NCI-H510A treated with DMSO at 0.1 percent for 48 hours (cell line): ENCODE results near the gene PRKD2.

Source experiments
- DNase-seq: peaks from one replicate; lab custom pipeline; 2025; lab: John Stamatoyannopoulos, UW

PRKD2 gene

DNA sequence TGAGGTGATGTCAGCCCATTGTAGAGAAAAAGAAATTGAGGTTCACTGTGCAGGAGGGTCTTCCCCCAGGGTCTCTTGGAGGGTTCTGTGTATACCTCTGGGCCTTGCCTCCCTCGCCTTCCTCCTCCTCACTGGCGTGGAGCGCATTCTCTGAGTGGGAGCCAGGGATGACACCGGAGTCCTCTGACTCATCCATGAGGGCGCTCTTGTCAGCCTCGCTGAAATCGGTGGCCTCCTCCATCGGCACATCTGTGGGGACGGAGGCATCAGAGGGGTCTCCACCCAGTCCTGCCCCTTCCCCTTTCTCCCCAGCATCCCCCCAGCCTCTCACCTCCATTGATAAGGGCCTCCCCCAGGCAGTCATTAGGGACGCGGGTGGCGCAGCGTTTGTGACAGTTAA lies 16.2 kb downstream of the PRKD2 start:
- no peak for DNase-seq

DNA sequence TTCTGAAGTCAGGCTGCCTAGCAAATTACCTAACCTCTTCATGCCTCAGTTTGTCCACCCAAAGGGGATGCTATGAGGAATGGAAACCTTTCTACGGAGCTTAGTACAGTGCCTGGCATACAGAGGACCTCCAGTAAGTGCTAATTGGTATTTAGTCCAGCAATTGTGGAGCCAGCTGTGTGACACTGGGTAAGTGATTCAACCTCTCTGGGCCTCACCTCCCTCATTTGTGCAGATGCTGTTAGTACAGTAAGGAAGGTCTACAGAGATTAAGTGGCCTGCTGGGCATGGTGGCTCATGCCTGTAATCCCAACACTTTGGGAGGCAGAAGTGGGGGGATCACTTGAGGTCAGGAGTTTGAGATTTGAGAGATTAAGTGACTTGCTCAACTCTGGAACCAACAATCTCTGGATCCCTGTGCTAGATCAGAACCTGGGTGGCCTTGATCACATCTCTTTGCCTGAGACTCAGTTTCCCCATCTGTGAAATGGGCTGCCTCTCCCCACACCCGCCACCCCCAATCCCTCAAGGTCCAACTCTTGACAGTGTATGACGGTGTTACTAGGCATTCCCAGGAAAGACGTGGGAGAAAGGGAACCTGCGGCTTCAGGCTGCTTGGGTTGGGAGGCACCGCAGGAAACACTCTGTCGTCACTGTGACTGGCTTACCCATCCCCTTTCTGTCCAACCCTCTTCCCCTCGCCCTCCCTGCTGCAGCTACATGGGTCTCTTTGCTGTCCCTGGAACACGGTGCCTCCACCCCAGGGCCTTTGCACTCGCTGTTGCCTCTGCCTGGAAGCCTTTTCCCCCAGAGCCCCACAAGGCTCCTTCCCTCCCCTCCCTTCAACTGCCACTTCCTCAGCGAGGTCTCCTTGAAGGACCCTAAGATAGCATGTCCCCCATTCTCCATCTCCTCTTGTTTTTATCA lies 18.3 kb downstream of the PRKD2 start:
- DNase-seq = no peak

DNA sequence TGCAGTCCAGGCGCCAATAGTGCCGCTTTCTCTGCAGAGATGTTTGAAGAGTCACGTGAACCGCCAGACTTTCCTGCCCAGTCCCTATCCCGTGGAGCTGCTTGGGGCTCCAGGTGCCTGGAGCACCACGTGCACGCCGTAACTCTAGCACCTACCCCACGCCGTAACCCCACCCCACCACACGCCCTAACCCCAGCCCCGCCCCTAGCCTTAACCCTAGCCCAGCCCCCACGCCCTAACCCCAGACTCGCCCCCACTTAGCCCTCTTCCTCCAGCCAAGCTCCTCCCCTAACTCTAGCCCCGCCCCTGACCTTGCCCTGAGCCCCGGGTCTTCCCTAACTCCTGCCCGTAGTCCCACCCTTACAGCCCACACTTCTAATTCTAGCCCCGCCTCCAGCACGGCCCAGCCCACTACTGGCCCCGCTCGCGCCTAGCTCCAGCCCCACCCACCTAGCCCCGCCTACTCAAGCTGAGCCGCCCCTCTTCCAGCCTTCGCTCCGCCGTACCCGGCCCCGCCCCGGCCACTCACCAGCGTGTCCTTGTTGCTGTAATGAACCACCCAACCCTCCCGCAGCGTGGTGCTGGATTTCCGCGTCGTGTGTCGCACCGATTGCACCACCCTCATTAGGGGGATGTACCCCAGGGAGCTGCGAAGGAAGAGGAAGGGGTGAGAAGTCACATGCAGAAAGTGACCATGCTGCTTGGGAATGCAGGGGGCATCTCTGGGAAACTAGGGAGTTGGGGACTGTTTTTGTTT lies 19.5 kb downstream of the PRKD2 start:
- no peak for DNase-seq

DNA sequence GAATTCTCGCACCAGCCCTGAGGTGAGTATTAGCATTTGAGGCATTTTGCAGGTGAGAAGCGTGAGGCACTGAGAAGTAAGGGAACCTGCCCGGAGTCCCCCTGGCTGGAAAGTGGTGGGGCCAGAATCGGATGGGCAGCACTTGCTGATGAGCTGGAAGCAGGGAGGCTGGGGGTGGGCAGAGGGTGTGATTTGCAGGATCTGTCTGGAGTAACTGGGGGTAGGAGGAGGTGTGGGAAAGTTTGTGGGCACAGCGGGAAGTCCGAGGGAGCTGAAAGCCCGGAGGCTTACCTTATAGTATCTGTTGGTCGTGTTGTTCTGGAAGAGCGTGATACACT lies 20.1 kb downstream of the PRKD2 start:
- no peak for DNase-seq

DNA sequence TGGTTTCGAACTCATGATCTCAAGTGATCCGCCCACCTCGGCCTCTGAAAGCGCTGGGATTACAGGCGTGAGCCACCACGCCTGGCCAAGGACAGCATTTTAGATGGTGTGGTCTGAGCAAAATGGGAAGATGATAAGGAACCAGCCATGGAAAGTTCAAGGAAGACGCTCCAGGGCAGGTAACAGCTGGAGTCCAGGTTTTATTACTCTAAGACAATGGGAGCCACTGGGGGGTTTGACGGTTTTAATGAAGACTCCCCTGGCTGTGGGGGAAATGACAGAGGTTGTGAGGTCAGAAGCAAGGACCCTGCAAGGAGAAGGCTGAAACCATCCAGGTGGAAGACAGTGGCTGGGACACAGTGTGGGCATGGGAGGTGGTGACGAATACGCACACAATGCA lies 20.9 kb downstream of the PRKD2 start:
- no peak for DNase-seq

DNA sequence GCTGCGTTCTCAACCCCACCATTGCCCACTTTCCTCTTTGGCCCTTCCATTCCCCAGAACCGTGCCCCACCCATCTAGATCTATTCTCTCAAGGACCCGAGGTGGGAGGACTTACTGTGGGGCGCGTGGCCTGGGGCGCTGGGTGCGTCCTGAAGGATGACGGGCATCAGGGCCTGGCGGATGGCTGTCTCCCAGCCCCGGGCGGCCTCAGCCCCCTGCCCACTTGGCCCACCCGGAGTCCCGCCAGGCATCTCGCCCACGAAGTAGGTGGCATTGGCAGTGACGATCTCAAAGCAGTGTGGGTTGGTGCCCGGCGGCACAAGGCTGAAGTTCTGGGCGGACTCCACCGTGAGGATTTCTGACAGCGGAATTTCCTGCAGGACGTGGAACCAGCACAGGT lies 23.2 kb downstream of the PRKD2 start:
- no peak for DNase-seq

DNA sequence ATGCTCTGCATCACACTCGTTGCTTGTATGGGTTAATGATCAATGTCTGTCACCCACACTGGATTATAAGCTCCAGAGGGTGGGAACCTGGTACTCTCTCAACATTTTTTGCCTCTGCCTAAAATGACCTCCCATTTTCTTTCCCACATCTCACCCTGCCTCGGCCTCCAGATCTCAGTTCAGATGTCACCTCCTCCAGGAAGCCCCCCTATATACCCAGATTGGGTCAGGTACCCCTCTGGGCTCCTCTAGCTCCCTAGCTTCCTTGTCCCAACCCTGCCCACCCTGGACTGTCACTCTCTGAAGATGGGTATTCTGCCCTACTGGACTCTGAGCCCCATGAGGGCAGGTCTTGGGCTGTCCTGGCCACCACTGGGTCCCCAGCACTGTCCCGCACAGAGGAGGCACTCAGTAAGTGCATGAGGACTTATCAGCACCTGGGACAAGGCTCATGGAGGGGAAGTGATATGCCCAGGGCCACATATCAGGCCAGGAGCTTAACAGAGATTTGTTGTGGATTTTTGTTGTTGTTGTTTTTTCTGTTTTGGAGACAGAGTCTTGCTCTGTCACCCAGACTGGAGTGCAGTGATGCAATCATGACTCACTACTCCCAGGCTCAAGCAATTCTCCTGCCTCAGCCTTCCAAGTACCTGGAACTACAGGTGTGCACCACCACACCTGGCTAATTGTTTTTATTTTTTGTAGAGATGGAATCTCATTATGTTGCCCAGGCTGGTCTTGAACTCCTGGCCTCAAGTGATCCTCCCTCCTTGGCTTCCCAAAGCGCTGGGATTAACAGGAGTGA lies 23.8 kb downstream of the PRKD2 start:
- DNase-seq = no peak

DNA sequence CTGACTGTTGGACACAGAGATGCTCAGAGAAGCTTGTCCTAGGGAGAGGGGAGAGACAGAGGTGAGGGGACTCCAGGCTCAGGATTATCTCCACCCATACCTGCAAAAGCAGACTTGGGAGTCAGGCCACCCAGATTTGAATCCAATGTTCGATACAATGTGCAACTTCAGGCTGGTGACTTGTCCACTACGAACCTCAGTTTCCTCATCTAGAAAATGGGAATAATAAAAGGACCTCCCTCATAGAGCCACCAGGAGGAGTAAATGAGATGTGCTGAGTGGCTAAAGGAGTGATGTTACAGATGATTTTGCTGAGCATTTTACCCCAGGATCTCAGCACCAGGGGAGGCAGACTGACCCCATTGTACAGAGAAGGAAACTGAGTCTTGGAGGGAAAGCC lies 25.0 kb downstream of the PRKD2 start:
- DNase-seq = no peak

DNA sequence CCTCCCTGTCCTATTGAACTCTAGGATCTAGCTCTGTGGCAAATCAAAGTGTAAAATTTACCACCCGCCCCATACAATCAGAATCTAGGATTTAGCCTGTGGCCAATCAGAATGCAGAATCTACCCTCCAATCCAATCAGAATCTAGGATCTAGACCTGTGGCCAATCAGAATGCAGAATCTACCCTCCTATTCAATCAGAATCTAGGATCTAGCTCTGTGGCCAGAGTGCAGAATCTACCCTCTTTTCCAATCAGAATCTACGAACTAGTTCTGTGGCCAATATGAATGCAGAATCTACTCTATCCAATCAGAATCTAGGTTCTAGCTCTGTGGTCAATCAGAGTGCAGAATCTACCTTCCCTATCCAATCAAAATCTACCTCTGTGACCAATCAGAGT lies 25.8 kb downstream of the PRKD2 start:
- no peak for DNase-seq

DNA sequence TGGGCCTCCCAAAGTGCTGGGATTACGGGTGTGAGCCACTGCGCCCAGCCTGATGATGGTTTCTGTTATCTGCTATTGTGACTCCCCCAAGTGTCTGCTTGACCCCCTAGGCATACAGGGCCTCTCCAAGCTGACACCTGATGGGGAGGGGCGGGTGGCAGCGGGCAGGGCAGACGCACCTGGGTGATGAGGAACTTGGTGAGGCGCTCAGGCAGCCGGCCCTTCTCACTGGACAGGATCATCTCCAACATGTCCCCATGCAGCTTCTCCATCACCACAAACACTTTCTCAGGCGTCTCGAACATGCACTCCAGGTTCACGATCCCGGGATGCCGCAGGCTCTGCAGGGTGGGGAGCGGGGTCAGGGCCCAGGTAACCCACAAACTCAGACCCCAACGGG lies 27.6 kb downstream of the PRKD2 start:
- no peak for DNase-seq

DNA sequence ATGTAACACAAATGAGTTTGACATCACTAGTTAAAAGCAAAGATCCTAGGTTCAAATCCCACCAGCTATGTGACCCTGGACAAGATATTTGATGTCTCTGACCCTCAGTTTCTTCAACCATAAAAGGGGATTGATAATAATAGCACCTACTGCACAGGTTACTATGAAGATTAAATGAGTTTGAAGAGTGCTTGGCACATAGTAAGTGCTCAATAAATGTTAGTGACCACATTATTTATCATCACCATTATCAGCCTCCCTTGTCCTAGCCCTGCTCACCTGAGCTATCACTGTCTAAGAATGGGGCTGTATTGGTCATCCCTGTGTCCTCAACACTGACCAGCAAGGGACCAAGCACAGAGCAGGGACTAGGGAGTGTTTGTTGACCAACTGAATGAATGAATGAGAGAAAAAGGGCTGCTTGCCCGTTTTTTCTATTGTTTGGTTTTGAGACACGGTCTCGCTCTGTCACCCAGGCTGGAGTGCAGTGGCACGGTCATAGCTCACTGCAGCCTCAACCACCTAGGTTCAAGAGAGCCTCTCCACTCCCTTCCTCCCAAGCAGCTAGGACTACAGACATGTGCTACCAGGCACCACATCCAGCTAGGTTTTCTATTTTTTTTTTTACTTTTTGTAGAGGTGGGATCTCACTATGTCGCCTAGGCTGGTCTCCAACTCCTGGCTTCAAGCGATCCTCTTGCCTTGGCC lies 29.3 kb downstream of the PRKD2 start:
- DNase-seq = no peak

DNA sequence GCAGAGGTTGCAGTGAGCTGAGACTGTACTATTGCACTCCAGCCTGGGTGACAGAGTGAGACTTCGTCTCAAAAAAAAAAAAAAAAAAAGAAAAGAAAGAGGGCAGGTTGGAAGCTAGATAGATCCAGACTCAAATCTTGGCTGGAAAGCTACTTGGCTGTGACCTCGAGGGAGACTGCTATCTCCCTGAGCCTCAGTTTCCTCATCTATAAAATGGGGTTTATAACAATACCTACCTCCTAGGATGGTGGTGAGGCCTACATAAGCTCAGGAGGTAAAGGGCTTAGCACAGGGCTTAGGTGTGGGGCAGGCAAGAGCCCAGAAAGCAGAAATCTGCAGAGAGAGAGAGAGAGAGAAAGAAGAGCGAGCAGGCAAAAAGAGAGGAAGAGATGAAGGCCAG lies 31.7 kb downstream of the PRKD2 start:
- DNase-seq = no peak

DNA sequence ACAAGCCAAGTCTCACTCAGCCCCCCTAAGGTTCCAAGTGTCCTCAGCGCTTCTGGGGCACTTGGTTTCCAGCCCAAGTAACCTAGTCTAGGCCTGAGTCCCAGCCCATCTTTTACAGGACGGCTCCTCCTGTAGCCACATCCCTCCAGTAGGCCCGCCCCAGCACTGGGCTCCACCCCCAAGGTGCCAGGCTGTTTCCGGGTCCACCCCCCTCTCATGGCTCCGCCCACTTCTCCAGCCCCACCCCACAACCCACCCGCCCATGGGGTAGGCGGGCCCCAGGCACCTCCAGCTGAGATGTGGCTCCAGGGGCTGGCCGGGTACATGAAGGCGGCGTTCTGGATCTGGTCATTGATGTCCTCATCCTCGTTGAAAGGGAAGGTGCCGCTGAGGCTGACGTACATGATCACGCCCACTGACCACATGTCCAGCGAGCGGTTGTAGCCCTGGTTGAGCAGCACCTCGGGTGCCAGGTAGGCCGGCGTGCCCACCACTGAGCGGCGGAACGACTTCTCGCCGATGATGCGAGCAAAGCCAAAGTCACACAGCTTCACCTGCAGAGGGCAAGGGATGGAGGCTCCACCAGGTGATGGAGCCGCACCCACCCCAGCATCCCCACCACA lies 38.7 kb downstream of the PRKD2 start:
- DNase-seq = no peak

DNA sequence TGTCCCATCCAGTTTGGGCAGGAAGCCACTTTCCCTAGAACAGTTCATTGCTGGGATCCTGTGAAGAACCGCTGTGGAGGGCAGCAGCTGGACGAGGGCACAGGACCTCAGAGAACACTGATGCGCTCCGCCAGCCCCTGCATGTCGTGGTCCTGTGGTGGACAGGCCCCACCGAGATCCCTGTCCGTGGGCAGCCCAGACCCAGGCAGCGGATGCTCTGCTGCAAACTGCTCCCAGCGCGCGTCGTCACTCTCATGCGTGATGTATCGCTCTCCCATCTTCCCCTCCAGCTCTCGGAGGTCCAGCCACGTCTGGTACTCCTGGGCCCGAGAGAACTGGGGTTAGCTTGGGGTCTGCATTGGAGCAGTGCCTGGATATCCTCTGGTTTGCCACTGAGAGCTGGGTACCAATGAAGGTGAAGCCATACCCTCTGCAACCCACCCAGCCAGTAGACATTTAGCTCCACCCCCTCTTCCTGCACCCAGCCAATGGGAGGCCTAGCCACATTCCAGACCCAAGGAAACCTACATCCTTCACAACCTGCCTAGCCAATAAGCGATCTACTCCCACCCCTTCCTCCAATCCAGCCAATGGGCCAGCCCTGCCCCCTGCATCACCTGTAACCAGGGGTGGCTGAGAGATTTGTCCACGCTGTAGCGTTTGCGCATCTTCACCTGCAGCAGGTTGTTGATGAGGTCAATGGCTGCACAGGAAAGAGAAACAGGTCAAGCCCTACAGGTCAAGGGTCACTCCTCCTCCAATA lies 42.3 kb downstream of the PRKD2 start:
- peak; percentile 39 for DNase-seq

DNA sequence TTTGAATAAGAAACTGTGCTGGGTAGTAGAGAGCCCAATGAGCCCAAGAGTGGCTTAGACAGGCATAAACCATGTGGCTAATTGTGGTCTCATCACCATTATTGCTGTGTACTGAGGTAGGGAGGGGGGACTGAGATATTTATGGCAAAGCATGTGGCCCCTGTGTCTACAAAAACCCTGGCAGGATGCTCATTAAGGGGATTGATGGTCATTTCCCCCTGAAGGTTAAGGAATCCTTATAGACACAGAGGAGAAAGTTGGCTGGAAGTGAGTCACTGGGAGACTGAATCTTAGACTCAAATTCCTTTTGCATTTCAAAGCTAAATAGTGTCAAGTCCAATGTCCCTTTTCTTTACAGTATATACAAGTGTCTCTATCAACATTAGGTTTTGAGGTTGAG lies 46.1 kb downstream of the PRKD2 start:
- no peak for DNase-seq

DNA sequence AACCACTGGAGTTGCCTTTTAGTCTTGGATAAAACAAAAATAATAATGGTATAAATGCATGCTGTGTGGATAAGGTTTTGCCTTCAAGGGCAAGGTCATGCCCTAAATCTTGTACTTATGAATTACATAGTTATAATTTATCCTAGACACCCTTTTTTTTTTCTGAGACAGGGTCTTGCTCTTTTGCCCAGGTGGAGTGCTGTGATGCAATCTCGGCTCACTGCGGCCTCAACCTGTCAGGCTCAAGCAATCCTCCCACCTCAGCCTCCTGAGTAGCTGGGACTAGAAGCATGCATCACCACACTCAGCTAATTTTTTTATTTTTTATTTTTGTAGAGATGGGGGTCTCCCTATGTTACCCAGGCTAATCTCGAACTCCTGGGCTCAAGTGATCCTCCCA lies 48.3 kb downstream of the PRKD2 start:
- DNase-seq = no peak

DNA sequence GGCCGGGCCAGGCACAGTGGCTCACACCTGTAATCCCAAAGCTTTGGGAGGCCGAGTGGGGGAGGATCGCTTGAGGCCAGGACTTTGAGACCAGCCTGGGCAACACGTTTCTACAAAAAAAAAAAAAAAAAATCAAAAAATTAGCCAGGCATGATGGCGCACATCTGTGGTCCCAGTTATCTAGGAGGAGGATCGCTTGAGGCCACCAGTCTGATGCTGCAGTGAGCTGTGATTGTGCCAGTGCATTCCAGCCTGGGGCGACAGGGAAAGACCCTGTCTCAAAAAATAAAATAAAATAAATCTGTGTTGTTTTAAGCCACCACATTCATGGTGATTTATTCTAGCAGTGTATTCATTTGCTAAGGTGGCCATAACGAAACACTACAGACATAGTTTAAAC lies 51.8 kb downstream of the PRKD2 start:
- no peak for DNase-seq

DNA sequence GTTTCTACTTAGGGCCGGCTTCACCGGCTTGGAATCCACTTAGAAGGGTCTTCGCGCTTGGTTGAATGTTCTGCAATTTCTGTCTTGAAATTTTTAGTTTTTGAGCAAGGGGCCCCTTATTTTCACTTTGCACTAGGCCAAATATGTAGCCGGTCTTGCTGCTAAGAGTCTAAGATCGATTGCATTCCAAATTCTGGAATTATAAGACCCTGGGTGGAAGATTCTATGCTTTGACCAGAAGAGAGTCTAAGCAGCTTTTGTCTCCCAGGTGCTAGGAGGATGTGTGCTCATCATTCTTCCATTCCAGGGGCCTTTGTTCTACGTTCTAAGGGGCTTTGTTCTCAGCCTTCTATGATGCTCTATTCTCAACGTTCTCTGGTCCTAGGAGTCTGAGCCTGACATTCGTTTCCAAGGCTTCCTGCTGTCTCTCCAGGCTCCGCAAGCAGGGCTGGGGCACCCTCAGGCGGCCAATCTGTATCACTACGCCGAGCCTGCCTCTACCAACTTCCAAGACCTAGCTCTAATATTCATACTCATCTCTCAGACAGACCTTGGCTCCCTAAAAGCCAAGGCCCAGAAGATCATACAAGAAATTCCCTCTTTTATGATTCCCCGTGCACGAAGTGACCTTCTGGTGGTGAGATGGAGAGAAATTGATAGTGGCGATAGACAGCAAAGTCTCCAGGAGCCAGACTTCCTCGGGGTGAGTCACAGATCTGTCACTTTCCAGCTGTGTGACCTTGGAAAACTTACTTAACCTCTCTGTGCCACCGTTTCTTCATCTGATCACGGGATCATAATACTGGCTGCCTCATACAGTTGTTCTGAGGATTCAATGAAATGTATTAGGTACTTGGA lies 55.0 kb downstream of the PRKD2 start:
- peak; percentile 76 for DNase-seq

DNA sequence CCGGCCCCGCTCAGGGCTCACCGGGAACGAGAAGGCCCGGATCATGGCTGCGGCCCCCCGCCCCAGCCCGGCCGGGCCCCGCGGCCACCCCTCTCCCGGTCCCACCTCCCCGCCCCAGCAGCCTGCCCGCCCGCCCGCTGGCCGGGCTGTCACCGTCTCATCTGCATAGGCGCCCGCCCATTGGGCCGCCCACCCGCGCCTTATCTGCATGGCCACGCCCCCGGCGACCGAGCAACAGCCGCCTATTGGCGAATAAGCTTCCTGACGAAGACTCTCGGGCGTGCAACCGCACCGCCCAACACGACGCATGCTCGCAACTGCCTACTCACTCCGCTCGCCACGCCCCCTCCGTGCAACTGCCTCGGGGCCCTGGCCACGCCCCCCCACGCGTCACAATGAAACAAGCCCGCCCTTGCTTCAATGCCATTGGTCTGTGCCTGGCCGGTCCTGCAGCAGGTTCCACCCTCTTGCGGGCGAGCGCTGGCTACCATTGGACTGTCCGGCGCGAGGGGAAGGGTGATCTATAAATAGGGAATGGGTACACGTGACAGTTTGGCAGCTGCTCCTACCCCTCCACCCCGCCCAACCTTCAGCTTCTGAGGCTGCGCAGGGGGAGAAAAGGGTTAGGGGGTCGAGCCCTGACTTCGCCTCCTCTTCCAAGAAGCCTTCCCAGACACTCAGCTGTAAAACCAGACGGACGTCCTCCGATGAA lies 55.7 kb downstream of the PRKD2 start, which contains the start of gene DACT3:
Gene DACT3 (minus strand): TSS at position 163 of the 712 bp plus-strand sequence. CDS start 118 bp downstream, at position 45.
- DNase-seq = peak; percentile 99
